GM13976 (cell line): Measurements from ENCODE around the gene MYO7B.

Experiments used
- DNase-seq: peaks from one replicate; pipeline ENCODE4 v3.0.0; 2012; ENCODE audit warnings: low spot score
- CTCF ChIP-seq: IDR thresholded peaks from 2 replicates; pipeline ENCODE4 v1.5.1; 2012; ENCODE audit warnings: borderline replicate concordance, mild to moderate bottlenecking; ENCODE audit not compliant: insufficient read depth; ENCODE audit errors: extremely low read depth, missing control alignments, control extremely low read depth
- in situ Hi-C: fragments of 300-500 bp; cut with MboI; formaldehyde crosslinking; loops from one replicate; pipeline ENCODE4 v1.12.0; 2022; ENCODE audit warnings: low sequenced_read_pairs, mixed read lengths, inconsistent platforms; ENCODE audit not compliant: unreplicated experiment

Gene MYO7B

GRCh38 chr2:127579231-127579630 lies 43.7 kb downstream of the MYO7B start:
- no peak for DNase-seq
- no peak for TF ChIP-seq CTCF
- in situ Hi-C loops, result no loop called here

- no peak for DNase-seq
- in situ Hi-C loops, result no loop called here
- TF ChIP-seq CTCF, result no peak
These were observed 44.9 kb downstream of the MYO7B start for GRCh38 chr2:127580167-127581049.

GRCh38 chr2:127581050-127581345 lies 45.5 kb downstream of the MYO7B start:
- TF ChIP-seq CTCF, result no peak
- DNase-seq, result no peak
- in situ Hi-C loops, result no loop called here

- no peak for TF ChIP-seq CTCF
- in situ Hi-C loops, result no loop called here
These were observed 46.3 kb downstream of the MYO7B start for GRCh38 chr2:127581516-127582490.

GRCh38 chr2:127582863-127583861 lies 47.7 kb downstream of the MYO7B start:
- in situ Hi-C loops, result no loop called here
- DNase-seq, result no peak
- TF ChIP-seq CTCF, result no peak

More at GRCh38 chr2:127581516-127582490, 46.3 kb downstream of the MYO7B start:
- DNase-seq, result no peak
